HUES6 (cell line): Measurements from ENCODE around the gene APOBEC4.

Experiments
- H3K27ac ChIP-seq: 2 replicates; pipeline ENCODE4 v1.7.0; 2013; ENCODE audit warnings: low read depth, mild to moderate bottlenecking, low read length, inconsistent platforms
- H3K27me3 ChIP-seq: 2 replicates; pipeline ENCODE4 v1.6.1; 2013; ENCODE audit warnings: low read length; ENCODE audit not compliant: control insufficient read depth, insufficient read depth
- H3K36me3 ChIP-seq: 2 replicates; pipeline ENCODE4 v1.6.1; 2013; ENCODE audit warnings: low read length; ENCODE audit not compliant: control insufficient read depth, insufficient read depth
- H3K4me1 ChIP-seq: 2 replicates; pipeline ENCODE4 v1.6.1; 2013; ENCODE audit warnings: low read length; ENCODE audit not compliant: control insufficient read depth, insufficient read depth
- H3K4me3 ChIP-seq: 2 replicates; pipeline ENCODE4 v1.5.1; 2013; ENCODE audit warnings: low read depth, low read length
- H3K9ac ChIP-seq: one replicate; pipeline ENCODE4 v1.6.1; 2013; ENCODE audit warnings: mild to moderate bottlenecking, low read length
- H3K9me3 ChIP-seq: 2 replicates; pipeline ENCODE4 v1.6.1; 2013; ENCODE audit warnings: low read depth, low read length; ENCODE audit not compliant: control insufficient read depth, insufficient read depth

APOBEC4 gene

GRCh38 chr1:183600136-183600535 lies 53.0 kb downstream of the APOBEC4 start:
- H3K36me3 ChIP-seq = no peaks in the 10 kb centered on the region
- H3K9ac ChIP-seq = no peak overlapping the region
- H3K27ac ChIP-seq = no peak overlapping the region
- H3K27me3 ChIP-seq = no peaks in the 10 kb centered on the region
- no peak overlapping the region for H3K4me3 ChIP-seq
- H3K4me1 ChIP-seq = no peaks in the 10 kb centered on the region
- H3K9me3 ChIP-seq = no peaks in the 10 kb centered on the region

DNA sequence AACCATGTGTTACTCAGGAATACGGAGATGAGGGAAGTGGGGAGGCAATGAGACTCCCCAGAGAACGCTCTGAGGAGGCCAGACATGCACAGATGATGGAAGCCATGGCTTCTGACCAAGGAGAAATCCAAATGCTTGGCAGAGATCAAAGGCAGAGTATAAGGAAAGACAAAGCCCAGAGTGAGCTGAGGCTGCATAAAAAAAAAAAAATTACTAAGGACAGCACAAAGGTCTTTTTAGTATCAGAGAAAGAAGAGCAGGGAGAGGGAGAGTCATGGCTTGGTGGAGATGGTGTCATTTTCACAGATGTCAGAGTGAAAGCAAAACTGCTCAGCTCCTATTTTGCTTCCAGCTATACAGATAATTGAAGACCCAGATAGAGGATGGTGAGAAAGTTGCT lies 54.7 kb downstream of the APOBEC4 start:
- Histone ChIP-seq H3K9ac (no peak overlapping the region), H3K4me3 (no peak overlapping the region), H3K27ac (no peak overlapping the region), H3K9me3 (no peaks in the 10 kb centered on the region), H3K36me3 (no peaks in the 10 kb centered on the region), H3K27me3 (no peaks in the 10 kb centered on the region), H3K4me1 (peaks cover under 1% of the 10 kb centered on the region; the same call in 1 of the 2 replicates)

DNA sequence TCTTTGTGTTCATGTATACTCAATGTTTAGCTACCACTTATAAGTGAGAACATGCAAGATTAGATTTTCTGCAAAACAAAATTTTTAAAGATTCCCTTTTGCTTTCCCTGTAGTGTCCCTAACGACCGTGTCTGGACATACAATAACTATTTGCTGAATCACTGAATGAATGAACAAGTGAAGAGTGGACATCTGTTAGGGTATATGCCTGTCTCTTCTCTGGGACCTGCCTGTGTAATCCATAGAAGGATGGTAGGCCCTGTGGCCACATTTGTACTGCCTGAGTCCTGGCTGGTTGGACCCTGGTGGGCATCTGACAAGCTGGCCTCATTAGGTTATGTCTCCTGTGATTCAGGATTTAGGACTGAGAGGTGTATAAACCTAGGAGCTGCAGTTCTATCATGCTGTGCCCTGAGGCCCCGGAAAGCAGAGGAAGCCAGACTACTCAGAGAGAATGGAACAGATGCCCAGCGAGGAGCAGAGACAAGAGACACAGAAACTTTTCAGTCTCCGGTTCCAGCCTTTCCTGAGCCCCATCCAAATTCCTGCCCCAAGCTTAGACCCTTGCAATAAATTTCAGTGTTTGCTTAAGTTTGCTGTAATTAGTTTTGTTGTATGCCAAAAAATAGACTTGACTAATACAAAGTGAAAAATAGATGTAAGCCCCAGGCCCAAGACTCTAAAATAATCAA lies 55.3 kb downstream of the APOBEC4 start:
- peaks cover 6% of the 10 kb centered on the region; the same call in 1 of the 2 replicates for H3K4me1 ChIP-seq
- no peaks in the 10 kb centered on the region for H3K27me3 ChIP-seq
- H3K27ac ChIP-seq = no peak overlapping the region
- no peaks in the 10 kb centered on the region for H3K36me3 ChIP-seq
- no peak overlapping the region for H3K9ac ChIP-seq
- no peaks in the 10 kb centered on the region for H3K9me3 ChIP-seq
- no peak overlapping the region for H3K4me3 ChIP-seq

GRCh38 chr1:183596500-183596899 lies 56.6 kb downstream of the APOBEC4 start:
- Histone ChIP-seq H3K9me3 (no peaks in the 10 kb centered on the region), H3K36me3 (no peaks in the 10 kb centered on the region), H3K27ac (no peak overlapping the region), H3K9ac (no peak overlapping the region), H3K4me1 (peaks cover 6% of the 10 kb centered on the region; the same call in 1 of the 2 replicates), H3K4me3 (no peak overlapping the region), H3K27me3 (no peaks in the 10 kb centered on the region)
